GM23338 (cell line): ENCODE data around the gene CDK5RAP1. TPM values are rescaled to one million over a fixed set of nuclear protein-coding genes. Genes with fewer than 3 reads are reported as not detected.

ENCODE experiments used
- ATAC-seq: fragments of 200-7000 bp; cut with Tn5 transposase; 3 replicates; pipeline ENCODE4 v1.9.1; 2020
- DNase-seq: peaks from one replicate; pipeline ENCODE4 v3.0.0-alpha.2; 2015; ENCODE audit warnings: low spot score
- H2AFZ ChIP-seq: fragments of 200-600 bp; sonication (generic); 2 replicates; pipeline ENCODE4 v1.8.0; 2016; ENCODE audit warnings: antibody characterized with exemption, mild to moderate bottlenecking, moderate library complexity
- H3F3A ChIP-seq: fragments of 200-600 bp; sonication (generic); replicated peaks from 2 replicates; pipeline ENCODE4 v1.8.0; 2017; ENCODE audit warnings: antibody characterized with exemption, mixed run types, low read depth
- H3K27ac ChIP-seq: fragments of 200-600 bp; sonication (generic); 2 replicates; pipeline ENCODE4 v1.6.1; 2016; ENCODE audit warnings: low read depth
- H3K27me3 ChIP-seq: fragments of 200-600 bp; sonication (generic); 2 replicates; pipeline ENCODE4 v1.8.0; 2016; ENCODE audit warnings: mild to moderate bottlenecking, mixed run types, moderate library complexity; ENCODE audit not compliant: insufficient read depth
- H3K36me3 ChIP-seq: fragments of 200-600 bp; sonication (generic); 2 replicates; pipeline ENCODE4 v1.8.0; 2016; ENCODE audit warnings: mild to moderate bottlenecking; ENCODE audit not compliant: insufficient read depth
- H3K4me1 ChIP-seq: fragments of 200-600 bp; sonication (generic); 2 replicates; pipeline ENCODE4 v1.8.0; 2016; ENCODE audit warnings: mild to moderate bottlenecking, moderate library complexity; ENCODE audit not compliant: insufficient read depth
- H3K4me2 ChIP-seq: fragments of 200-600 bp; sonication (generic); 2 replicates; pipeline ENCODE4 v1.7.1; 2017; ENCODE audit warnings: mixed run types
- H3K4me3 ChIP-seq: fragments of 200-600 bp; sonication (generic); 2 replicates; pipeline ENCODE4 v1.6.1; 2016; ENCODE audit warnings: mixed run types
- H3K79me2 ChIP-seq: fragments of 200-600 bp; sonication (generic); replicated peaks from 2 replicates; pipeline ENCODE4 v1.8.0; 2017; ENCODE audit warnings: mild to moderate bottlenecking; ENCODE audit not compliant: insufficient read depth
- H3K9me2 ChIP-seq: fragments of 200-600 bp; sonication (generic); 2 replicates; pipeline ENCODE4 v1.8.0; 2017; ENCODE audit not compliant: insufficient read depth
- H4K20me1 ChIP-seq: fragments of 200-600 bp; sonication (generic); replicated peaks from 2 replicates; pipeline ENCODE4 v1.8.0; 2017; ENCODE audit warnings: mild to moderate bottlenecking; ENCODE audit not compliant: insufficient read depth
- H3K27ac Mint-ChIP-seq: 2 replicates; pipeline ENCODE4 v1.8.0; 2020; ENCODE audit warnings: inconsistent platforms, mild to moderate bottlenecking, moderate library complexity, mixed read lengths
- H3K27me3 Mint-ChIP-seq: 3 replicates; pipeline ENCODE4 v1.8.0; 2022; ENCODE audit warnings: low read depth, mild to moderate bottlenecking, moderate library complexity, mixed read lengths, inconsistent platforms; ENCODE audit not compliant: insufficient read depth, poor library complexity
- H3K36me3 Mint-ChIP-seq: 3 replicates; pipeline ENCODE4 v1.8.0; 2021; ENCODE audit warnings: low read depth, mild to moderate bottlenecking, inconsistent platforms, moderate library complexity, mixed read lengths
- H3K4me1 Mint-ChIP-seq: 3 replicates; pipeline ENCODE4 v1.8.0; 2020; ENCODE audit warnings: mild to moderate bottlenecking, inconsistent platforms, mixed read lengths
- H3K4me3 Mint-ChIP-seq: 3 replicates; pipeline ENCODE4 v1.8.0; 2021; ENCODE audit warnings: moderate library complexity, mild to moderate bottlenecking, inconsistent platforms, mixed read lengths
- H3K9me3 Mint-ChIP-seq: 3 replicates; pipeline ENCODE4 v1.8.0; 2020; ENCODE audit warnings: moderate library complexity, mild to moderate bottlenecking, inconsistent platforms, mixed read lengths
- EZH2phosphoT487 ChIP-seq: fragments of 200-600 bp; sonication (generic); IDR thresholded peaks from one replicate; pipeline ENCODE4 v1.8.1; 2018; ENCODE audit warnings: antibody characterized with exemption; ENCODE audit not compliant: unreplicated experiment
- JUNB ChIP-seq: IDR thresholded peaks from one replicate; pipeline ENCODE4 v1.6.1; 2016; ENCODE audit warnings: antibody characterized with exemption; ENCODE audit not compliant: unreplicated experiment
- NANOG ChIP-seq: IDR thresholded peaks from 2 replicates; pipeline ENCODE4 v1.6.1; 2016; ENCODE audit warnings: antibody characterized with exemption, borderline replicate concordance
- ZNF114 ChIP-seq: fragments of 250-450 bp; sonication (Bioruptor Pico); IDR thresholded peaks from 2 replicates; pipeline ENCODE4 v1.5.0; 2020; ENCODE audit warnings: mild to moderate bottlenecking, moderate library complexity
- polyA plus RNA-seq: library from polyadenylated mRNA; unstranded; fragments of >200 nt; fragmentation: Nextera tagmentation; extraction: Ambion mirVana; gene quantifications from 2 replicates; pipeline ENCODE4 v1.2.1, GENCODE V29; 2016
- total RNA-seq: library from RNA; depleted of rRNA; stranded (reverse); fragments of >200 nt; shearing (Covaris generic); gene quantifications from 2 replicates; pipeline ENCODE4 v1.2.3, GENCODE V29; 2014
- TF ChIP-seq, protein P1 (sequence below): fragments of 250-450 bp; sonication (Bioruptor Pico); IDR thresholded peaks from 2 replicates; pipeline ENCODE4 v1.5.0; 2020; ENCODE audit warnings: mild to moderate bottlenecking, moderate library complexity
- TF ChIP-seq, protein P2 (sequence below): IDR thresholded peaks from 2 replicates; pipeline ENCODE4 v1.6.1; 2016; ENCODE audit warnings: antibody characterized with exemption

The CDK5RAP1 gene
- total and polyA plus RNA-seq, 2 experiments from 2014 or later, result 33.8 to 38.1 TPM

DNA sequence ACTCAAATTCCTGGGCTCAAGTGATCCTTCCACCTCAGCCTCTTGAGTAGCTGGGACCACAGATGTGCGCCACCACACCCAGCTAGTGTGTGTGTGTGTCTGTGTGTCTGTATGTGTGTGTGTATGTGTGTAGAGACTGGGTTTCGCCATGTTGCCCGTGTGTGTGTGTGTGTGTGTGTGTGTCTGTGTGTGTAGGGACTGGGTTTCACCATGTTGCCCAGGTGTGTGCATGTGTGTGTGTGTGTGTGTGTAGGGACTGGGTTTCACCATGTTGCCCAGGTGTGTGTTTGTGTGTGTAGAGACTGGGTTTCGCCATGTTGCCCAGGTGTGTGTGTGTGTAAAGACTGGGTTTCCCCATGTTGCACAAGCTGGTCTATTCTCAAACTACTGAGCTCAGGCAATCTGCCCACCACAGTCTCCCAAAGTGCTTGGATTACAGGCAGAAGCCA, 28.3 kb downstream of the CDK5RAP1 start (continued):
- TF ChIP-seq, protein P1, sequence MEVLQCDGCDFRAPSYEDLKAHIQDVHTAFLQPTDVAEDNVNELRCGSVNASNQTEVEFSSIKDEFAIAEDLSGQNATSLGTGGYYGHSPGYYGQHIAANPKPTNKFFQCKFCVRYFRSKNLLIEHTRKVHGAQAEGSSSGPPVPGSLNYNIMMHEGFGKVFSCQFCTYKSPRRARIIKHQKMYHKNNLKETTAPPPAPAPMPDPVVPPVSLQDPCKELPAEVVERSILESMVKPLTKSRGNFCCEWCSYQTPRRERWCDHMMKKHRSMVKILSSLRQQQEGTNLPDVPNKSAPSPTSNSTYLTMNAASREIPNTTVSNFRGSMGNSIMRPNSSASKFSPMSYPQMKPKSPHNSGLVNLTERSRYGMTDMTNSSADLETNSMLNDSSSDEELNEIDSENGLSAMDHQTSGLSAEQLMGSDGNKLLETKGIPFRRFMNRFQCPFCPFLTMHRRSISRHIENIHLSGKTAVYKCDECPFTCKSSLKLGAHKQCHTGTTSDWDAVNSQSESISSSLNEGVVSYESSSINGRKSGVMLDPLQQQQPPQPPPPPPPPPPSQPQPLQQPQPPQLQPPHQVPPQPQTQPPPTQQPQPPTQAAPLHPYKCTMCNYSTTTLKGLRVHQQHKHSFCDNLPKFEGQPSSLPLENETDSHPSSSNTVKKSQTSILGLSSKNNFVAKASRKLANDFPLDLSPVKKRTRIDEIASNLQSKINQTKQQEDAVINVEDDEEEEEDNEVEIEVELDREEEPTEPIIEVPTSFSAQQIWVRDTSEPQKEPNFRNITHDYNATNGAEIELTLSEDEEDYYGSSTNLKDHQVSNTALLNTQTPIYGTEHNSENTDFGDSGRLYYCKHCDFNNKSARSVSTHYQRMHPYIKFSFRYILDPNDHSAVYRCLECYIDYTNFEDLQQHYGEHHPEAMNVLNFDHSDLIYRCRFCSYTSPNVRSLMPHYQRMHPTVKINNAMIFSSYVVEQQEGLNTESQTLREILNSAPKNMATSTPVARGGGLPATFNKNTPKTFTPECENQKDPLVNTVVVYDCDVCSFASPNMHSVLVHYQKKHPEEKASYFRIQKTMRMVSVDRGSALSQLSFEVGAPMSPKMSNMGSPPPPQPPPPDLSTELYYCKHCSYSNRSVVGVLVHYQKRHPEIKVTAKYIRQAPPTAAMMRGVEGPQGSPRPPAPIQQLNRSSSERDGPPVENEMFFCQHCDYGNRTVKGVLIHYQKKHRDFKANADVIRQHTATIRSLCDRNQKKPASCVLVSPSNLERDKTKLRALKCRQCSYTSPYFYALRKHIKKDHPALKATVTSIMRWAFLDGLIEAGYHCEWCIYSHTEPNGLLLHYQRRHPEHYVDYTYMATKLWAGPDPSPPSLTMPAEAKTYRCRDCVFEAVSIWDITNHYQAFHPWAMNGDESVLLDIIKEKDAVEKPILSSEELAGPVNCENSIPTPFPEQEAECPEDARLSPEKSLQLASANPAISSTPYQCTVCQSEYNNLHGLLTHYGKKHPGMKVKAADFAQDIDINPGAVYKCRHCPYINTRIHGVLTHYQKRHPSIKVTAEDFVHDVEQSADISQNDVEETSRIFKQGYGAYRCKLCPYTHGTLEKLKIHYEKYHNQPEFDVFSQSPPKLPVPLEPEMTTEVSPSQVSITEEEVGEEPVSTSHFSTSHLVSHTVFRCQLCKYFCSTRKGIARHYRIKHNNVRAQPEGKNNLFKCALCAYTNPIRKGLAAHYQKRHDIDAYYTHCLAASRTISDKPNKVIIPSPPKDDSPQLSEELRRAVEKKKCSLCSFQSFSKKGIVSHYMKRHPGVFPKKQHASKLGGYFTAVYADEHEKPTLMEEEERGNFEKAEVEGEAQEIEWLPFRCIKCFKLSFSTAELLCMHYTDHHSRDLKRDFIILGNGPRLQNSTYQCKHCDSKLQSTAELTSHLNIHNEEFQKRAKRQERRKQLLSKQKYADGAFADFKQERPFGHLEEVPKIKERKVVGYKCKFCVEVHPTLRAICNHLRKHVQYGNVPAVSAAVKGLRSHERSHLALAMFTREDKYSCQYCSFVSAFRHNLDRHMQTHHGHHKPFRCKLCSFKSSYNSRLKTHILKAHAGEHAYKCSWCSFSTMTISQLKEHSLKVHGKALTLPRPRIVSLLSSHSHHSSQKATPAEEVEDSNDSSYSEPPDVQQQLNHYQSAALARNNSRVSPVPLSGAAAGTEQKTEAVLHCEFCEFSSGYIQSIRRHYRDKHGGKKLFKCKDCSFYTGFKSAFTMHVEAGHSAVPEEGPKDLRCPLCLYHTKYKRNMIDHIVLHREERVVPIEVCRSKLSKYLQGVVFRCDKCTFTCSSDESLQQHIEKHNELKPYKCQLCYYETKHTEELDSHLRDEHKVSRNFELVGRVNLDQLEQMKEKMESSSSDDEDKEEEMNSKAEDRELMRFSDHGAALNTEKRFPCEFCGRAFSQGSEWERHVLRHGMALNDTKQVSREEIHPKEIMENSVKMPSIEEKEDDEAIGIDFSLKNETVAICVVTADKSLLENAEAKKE (CRISPR knock-in tag), result no peak
- TF ChIP-seq NANOG, result no peak

DNA sequence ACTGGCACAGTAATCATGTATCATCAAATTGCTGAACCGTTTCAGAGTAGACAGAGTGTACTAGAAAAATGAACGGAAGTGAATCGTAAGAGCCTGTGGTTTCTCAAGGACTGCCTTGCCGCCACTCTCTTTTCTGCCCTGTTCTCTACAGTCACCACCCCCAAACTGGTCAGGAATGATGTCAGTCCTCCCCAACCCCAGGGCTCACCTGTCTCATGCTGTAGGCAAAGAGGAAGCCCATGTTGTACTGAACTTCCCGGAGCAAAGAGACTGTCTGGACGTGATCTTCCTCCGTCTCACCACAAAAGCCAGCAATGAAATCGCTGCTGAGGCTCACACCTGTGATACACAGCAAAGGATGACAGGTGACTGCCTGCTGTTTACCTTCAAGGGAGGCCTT, 31.0 kb downstream of the CDK5RAP1 start:
- H3K9me2 ChIP-seq, result no peaks in the 10 kb centered on the region
- H3K4me1 ChIP-seq, result no peaks in the 10 kb centered on the region
- Mint-ChIP-seq H3K36me3 (peaks cover 55% of the 10 kb centered on the region), H3K9me3 (no peaks in the 10 kb centered on the region), H3K27ac (no peak overlapping the region), H3K4me3 (no peak overlapping the region), H3K4me1 (no peaks in the 10 kb centered on the region), H3K27me3 (peaks cover 2% of the 10 kb centered on the region)
- peaks cover 15% of the 10 kb centered on the region; the same call in 1 of the 2 replicates for H3K36me3 ChIP-seq
- H3F3A ChIP-seq, result no peaks in the 10 kb centered on the region
- H3K4me2 ChIP-seq, result no peak overlapping the region
- H3K27ac ChIP-seq, result no peak overlapping the region
- ATAC-seq (no peak), DNase-seq (no peak)
- H3K79me2 ChIP-seq, result no peaks in the 10 kb centered on the region
- H4K20me1 ChIP-seq, result no peaks in the 10 kb centered on the region; the same call in 1 of the 2 replicates
- no peak overlapping the region for H2AFZ ChIP-seq
- H3K27me3 ChIP-seq, result no peaks in the 10 kb centered on the region
- H3K4me3 ChIP-seq, result no peak overlapping the region
- TF ChIP-seq, protein P2, sequence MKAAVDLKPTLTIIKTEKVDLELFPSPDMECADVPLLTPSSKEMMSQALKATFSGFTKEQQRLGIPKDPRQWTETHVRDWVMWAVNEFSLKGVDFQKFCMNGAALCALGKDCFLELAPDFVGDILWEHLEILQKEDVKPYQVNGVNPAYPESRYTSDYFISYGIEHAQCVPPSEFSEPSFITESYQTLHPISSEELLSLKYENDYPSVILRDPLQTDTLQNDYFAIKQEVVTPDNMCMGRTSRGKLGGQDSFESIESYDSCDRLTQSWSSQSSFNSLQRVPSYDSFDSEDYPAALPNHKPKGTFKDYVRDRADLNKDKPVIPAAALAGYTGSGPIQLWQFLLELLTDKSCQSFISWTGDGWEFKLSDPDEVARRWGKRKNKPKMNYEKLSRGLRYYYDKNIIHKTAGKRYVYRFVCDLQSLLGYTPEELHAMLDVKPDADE, result no peak
- TF ChIP-seq NANOG (no peak), EZH2phosphoT487 (no peak), JUNB (no peak), ZNF114 (CRISPR knock-in tag) (no peak)
- TF ChIP-seq, protein P1 (CRISPR knock-in tag), result no peak
